ENCODE measurements around the gene PPP1R11. TPM values are rescaled to one million over a fixed set of nuclear protein-coding genes. Genes with fewer than 3 reads are reported as not detected.

The PPP1R11 gene
- total and polyA plus RNA-seq, 9 of the 15 experiments (the other 6 are each of a cell fraction or from before 2014, with no cell fraction given), result 17.8 to 94.8 (median 44.6) TPM

DNA sequence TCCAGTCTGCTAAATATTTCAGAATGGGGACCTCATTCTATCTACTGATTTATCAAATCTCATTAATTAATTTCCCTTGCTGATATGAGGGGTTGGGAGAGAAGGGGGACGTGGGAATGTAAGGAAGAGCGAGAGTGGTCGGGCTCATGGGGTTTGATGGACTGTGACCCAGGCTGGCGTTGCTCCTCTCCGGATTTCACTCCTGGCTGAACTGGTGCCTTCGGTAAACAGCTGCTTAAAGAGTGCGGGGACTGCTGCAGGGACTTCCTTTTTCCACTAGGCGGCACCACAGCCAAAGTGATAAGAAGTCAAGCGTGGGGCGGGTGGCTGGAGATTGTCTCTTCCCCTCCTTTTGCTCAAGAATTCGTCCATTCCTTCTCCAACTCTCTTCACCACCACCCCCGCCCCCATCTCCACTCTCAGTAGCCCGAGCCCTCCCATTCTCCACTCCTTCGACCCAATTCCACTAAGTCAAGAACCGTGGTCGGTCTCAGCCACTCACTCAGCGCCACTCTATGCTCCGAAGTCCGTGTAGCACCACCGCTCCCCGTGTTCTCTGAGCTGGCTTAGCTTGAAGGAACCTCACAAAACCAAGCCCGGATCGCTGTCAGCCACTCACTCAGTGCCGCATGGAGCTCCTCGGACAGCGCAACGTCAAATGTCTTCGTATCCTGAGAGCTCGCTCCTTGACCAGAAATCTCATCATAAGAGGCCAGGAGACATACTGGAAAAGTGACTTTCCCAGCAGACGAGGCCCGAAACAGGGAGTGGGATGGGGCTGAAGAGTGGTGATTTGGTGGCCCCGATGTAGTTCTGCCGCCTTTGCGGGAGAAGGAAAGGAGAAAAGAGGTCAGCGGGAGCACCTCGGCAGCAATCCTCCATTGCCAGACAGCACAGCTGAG lies 36.2 kb downstream of the PPP1R11 start (continued):
- TF ChIP-seq U2AF1 (optimal IDR thresholded peaks at IDR 0.05; ENCODE audit: low read depth, low read length), result no peak
- no peak for TF ChIP-seq SRSF7 (optimal IDR thresholded peaks at IDR 0.05; ENCODE audit: low read depth, low read length)
- TF ChIP-seq DLX4 (CRISPR knock-in tag; IDR thresholded peaks at IDR 0.05), result no peak
- no peak for TF ChIP-seq SNRNP70 (optimal IDR thresholded peaks at IDR 0.05; ENCODE audit: low read depth, low read length)
- TF ChIP-seq SPI1 (IDR thresholded peaks at IDR 0.05; ENCODE audit: borderline replicate concordance, low read depth, low read length), result peak; percentile 79
- no peak for TF ChIP-seq MEIS2 (IDR thresholded peaks at IDR 0.05; ENCODE audit: partially characterized antibody)
- no peak for TF ChIP-seq C11orf30 (IDR thresholded peaks at IDR 0.05; ENCODE audit: low read depth)
- TF ChIP-seq NFYB (IDR thresholded peaks at IDR 0.05; ENCODE audit: extremely low read depth, insufficient read length), result no peak
- TF ChIP-seq CAMTA2 (CRISPR knock-in tag; conservative IDR thresholded peaks at IDR 0.05), result no peak
- no peak for TF ChIP-seq GATAD2A (IDR thresholded peaks at IDR 0.05)
- TF ChIP-seq, protein P1, sequence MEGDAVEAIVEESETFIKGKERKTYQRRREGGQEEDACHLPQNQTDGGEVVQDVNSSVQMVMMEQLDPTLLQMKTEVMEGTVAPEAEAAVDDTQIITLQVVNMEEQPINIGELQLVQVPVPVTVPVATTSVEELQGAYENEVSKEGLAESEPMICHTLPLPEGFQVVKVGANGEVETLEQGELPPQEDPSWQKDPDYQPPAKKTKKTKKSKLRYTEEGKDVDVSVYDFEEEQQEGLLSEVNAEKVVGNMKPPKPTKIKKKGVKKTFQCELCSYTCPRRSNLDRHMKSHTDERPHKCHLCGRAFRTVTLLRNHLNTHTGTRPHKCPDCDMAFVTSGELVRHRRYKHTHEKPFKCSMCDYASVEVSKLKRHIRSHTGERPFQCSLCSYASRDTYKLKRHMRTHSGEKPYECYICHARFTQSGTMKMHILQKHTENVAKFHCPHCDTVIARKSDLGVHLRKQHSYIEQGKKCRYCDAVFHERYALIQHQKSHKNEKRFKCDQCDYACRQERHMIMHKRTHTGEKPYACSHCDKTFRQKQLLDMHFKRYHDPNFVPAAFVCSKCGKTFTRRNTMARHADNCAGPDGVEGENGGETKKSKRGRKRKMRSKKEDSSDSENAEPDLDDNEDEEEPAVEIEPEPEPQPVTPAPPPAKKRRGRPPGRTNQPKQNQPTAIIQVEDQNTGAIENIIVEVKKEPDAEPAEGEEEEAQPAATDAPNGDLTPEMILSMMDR (IDR thresholded peaks at IDR 0.05 in 2 of 3, conservative IDR thresholded peaks at IDR 0.05 in 1 of 3; ENCODE audit: insufficient read depth in 2 of 3, low read depth in 1 of 3, low read length in 3 of 3), result peak; percentile 96 to 98 (median 98)
- no peak for TF ChIP-seq ZNF436 (CRISPR knock-in tag; IDR thresholded peaks at IDR 0.05)
- TF ChIP-seq ZKSCAN8 (CRISPR knock-in tag; IDR thresholded peaks at IDR 0.05), result no peak
- TF ChIP-seq ZKSCAN3 (CRISPR knock-in tag; IDR thresholded peaks at IDR 0.05), result no peak
- TF ChIP-seq, protein P2, sequence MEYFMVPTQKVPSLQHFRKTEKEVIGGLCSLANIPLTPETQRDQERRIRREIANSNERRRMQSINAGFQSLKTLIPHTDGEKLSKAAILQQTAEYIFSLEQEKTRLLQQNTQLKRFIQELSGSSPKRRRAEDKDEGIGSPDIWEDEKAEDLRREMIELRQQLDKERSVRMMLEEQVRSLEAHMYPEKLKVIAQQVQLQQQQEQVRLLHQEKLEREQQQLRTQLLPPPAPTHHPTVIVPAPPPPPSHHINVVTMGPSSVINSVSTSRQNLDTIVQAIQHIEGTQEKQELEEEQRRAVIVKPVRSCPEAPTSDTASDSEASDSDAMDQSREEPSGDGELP (CRISPR knock-in tag; IDR thresholded peaks at IDR 0.05; ENCODE audit: borderline replicate concordance), result peak; percentile 94
- no peak for TF ChIP-seq EZH2 (IDR thresholded peaks at IDR 0.05; ENCODE audit: borderline replicate concordance, low read depth, low read length)
- no peak for TF ChIP-seq ZNF609 (CRISPR knock-in tag; IDR thresholded peaks at IDR 0.05; ENCODE audit: borderline replicate concordance)
- TF ChIP-seq, protein P3, sequence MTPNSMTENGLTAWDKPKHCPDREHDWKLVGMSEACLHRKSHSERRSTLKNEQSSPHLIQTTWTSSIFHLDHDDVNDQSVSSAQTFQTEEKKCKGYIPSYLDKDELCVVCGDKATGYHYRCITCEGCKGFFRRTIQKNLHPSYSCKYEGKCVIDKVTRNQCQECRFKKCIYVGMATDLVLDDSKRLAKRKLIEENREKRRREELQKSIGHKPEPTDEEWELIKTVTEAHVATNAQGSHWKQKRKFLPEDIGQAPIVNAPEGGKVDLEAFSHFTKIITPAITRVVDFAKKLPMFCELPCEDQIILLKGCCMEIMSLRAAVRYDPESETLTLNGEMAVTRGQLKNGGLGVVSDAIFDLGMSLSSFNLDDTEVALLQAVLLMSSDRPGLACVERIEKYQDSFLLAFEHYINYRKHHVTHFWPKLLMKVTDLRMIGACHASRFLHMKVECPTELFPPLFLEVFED (CRISPR knock-in tag; conservative IDR thresholded peaks at IDR 0.05), result 0 out of 2 replicates have a peak, but pooled peaks have one; percentile 64
